SIG-M5 (cell line): ENCODE measurements around the gene MTA1.

ENCODE experiments used
- DNase-seq: peaks from one replicate; lab custom pipeline; 2025; lab: John Stamatoyannopoulos, UW

Gene MTA1

DNA sequence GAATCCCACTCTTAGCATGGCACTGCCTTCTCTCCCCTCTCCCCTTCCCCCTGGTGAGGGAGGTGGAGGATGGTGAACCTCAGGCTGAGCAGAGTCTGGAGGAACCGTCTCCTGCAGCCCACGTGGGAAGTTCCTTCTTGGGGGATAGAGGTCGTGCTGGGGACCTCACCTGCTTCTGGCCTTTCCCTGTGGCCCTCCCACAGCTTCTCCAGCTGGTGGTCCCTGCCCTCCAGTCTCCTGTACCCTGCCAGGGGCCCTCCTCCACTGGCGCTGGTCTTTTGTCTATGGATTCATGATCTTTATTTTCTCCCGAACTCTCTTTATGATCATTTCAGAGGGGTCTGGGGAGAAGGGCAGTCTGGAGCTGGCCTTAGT lies 9.0 kb upstream of the MTA1 start:
- DNase-seq, result no peak

- no peak for DNase-seq
These were observed 8.3 kb upstream of the MTA1 start for GRCh38 chr14:105411017-105411941.

DNA sequence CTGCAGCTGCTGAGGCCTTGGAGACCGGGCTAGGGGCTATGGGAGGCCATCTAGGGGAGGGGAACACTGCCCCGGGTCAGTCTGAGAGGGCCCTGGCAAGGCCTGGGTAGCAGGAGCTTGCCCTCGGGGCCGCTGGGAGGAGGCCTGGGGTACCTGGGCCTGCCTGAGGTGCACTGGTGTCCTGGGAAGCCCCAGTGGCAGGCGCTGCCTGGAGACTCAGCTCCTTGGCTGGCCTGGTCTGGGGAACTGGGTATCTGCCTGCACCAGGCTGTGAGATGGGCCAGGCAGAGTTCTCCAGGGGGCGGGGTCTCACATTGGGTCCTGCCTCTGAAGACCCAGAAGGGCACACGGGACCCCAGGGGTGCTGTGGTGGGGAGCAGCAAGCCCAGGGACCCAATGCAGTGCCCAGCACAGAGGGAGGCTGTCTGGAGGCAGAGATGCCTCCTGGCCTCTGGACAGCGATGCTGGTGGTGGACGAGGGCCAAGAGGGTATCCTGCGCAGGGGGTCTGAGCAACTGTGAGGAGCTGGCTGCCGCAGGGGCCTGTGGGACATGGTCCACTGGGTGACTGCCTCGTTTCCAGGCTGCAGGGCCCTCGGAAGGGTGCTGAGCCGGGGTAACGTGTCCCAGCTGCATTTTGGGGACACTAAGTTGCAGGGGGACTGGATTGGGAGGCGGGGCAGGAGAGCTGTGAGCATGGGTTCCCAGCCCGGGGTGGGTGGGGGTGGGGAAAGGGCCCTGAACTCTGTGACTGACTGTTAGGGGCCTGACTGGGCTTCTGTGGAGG lies 7.4 kb upstream of the MTA1 start:
- DNase-seq, result no peak

- no peak for DNase-seq
These were observed 6.7 kb upstream of the MTA1 start for GRCh38 chr14:105412771-105413543.

DNA sequence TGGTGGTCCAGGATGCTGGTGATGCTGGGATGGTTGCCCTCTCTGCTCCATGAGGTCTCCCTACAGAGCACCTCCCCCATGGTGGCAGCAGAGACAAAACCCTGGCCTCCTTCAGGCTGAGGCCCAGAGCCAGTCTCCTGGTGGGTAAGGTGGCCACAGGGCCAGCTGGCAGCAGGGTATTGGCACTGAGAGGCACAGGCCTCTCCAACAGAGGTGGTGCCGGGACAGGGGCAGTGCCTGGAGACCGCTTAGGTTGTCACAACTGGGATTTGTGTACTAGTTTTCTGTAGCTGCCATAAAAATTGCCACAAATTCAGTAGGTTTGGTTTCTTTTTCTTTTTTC lies 6.1 kb upstream of the MTA1 start:
- no peak for DNase-seq

- DNase-seq, result no peak
These were observed 4.9 kb upstream of the MTA1 start for GRCh38 chr14:105414456-105415371.

DNA sequence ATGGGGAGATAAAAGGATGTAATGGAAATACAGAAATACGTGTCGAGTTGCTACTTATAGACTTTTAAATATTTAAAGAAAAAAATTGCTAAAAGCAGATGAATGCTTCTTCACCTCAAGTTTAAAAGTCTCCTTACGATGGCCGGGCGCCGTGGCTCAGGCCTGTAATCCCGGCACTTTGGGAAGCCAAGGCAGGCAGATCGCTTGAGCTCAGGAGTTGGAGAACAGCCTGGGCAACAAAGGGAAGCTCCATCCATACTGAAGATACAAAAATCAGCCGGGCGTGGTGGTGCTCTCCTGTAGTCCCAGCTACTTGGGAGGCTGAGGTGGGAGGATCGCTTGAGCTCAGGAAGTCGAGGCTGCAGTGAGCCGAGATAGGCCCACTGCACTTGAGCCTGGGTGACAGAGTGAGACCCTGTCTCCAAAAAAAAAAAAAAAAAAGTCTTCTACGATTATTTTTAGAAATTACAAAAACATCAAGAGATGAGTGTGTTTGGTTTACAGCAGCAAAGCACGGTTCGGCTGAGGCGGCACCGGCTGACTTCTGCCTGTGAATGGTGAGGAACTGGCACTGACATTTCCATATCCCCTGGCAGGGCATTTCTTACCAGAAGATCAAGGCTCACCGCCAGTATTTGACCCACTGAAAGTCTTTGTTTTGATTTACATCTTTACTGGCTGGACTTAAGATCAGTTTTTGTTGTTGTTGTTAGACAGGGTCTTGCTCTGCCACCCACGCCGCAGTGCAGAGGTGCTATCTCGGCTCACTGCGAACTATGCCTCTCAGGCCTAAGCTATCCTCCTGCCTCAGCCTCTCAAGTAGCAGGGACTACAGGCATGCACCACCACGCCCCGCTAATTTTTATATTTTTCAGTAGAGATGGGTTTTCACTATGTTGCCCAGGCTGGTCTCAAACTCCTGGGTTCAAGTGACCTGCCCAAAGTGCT lies 3.9 kb upstream of the MTA1 start:
- no peak for DNase-seq

GRCh38 chr14:105416671-105417070 lies 3.0 kb upstream of the MTA1 start:
- no peak for DNase-seq

- no peak for DNase-seq
These were observed 1.9 kb upstream of the MTA1 start for GRCh38 chr14:105417690-105418121.

- no peak for DNase-seq
These were observed 1.1 kb upstream of the MTA1 start for GRCh38 chr14:105418269-105419194.

DNA sequence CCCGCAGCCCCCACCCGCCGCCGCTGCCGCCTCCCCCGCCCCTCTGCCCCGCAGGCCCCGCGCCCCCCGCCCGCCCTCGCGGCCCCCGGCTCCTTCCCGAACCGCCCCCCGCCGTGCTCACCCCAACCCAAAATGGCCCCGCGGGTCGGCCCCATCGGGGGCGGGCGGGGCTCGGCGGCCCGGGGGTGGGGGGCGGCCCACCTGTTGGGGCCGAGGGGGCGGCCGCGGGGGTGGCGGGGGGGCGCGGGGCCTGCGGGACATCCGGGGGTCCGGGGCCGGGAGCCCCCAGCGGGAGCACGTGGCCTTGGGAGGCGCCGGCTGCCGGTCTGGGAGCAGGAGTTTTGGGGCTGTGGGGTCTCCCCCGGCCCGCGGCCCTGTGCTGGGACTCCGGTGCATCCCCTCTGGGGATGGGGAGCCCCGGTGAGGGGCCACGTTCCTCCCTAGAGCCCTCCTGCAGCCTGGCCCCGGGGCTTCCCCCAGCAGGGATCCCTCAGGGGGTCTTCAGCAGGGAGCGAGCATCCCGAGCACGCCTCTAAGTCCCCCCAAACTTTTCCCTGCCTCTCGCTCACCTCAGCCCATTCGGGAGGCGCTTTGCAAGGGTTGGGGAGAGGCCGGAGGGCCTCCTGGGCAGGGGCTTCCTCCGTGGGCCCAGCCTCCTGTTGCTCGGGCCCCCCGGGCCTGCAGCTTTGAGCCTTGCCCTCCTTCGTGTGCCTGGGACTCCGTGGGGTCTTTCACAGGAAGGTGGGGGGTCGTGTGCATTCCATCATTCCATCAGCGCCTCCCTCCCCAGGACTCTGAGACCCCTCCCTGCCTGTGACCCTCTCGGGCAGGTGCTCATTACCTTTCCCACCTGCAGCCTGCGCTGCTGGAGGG lies 710 bp downstream of the MTA1 start:
- DNase-seq, result no peak

GRCh38 chr14:105420974-105421674 lies 1.5 kb downstream of the MTA1 start:
- DNase-seq, result no peak

DNA sequence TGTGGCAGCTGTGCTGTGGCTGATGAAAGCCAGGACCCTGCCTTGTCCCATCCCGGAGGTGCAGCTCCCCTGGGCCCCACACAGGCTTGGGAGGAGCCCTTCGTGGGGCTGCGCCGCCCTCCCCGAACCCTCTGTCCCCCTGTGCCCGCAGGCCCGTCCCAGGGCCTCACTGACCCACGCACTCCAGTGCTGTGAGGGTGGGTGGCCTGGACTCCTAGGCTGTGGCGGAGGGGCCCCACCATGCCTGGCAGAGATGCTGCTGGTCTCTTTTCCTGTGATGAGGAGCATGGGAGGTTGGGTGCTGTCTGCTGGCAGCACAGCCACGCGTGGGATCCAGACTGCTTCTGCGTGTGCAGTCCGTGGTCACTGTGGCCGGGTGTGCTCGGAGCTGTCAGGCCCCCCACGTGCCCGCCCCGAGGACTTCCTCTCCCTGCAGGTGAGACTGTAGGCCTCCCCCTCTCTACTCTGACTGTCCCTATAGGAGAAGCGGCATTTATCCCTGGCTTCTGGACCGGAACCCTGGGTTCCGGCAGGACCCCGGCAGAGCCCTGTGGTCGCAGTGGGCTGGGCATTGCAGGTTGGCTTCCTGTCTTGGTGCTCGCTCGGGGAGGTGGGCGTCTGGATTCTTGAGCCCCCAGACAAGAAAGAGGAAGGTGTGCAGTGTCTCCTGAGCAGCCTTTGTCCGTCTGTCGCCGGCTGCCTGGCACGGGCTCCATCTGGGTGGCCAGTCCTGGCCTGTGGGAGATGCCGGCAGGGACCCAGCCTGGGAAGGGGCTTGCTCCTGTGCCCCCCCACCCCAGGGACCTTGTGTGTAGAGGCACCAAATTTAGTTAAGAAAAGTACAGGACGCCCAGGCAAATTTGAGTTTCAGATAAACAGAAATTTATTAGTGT lies 2.3 kb downstream of the MTA1 start:
- DNase-seq, result no peak

DNA sequence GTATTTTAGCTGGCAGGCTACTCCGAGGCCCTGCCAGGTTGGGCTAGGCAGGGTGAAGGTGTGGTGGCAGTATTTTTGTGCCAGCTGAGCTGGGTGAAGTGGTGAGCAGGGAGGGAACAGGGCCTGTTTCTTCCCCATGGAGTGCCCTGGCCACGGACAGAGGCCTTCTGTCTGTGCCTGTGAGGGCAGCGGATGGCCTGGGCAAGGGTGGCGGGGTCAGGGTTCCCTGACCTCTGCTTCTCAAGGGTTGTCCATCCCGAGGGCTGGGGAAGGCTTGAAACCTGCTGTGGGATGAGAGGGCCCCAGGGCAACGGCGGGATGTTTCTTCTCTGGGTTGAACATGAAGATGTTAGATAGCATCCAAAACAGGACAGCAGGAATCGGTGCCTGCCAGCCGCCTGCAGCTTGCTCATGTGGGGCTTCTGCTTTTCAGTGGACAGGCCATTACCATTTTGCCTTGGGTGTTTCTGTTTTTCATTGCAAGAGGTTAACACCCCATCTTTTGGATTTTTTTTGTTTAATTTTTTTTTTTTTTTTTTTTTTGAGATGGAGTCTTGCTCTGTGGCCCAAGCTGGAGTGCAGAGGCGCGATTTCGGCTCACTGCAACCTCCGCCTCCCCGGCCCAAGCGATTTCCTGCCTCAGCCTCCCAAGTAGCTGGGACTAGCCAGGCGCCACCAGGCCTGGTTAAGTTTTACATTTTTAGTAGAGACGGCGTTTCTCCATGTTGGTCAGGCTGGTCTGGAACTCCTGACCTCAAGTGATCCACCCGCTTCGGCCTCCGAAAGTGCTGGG lies 3.3 kb downstream of the MTA1 start:
- DNase-seq, result no peak

- no peak for DNase-seq
These were observed 4.0 kb downstream of the MTA1 start for GRCh38 chr14:105423488-105424195.
